Breast epithelium (tissue), 4 donors: ENCODE results near the gene NIBAN1. TPM values are rescaled to one million over a fixed set of nuclear protein-coding genes. Genes with fewer than 3 reads are reported as not detected.
"Not testable (repeated sequence)": the region's sequence is repeated elsewhere in the genome, so short reads cannot be mapped to it uniquely, and the experiment has no call there.

Experiments used
- DNase-seq, 2 donors: peaks; one replicate each; pipeline ENCODE4 v3.0.0-alpha.2; 2019; ENCODE audit warnings: low spot score in 2 of 2
- H3K27ac ChIP-seq, 2 donors: fragments of 200-600 bp; sonication (generic) in 1 of 2; one replicate each; pipeline ENCODE4 v1.5.1; 2016 to 2019; ENCODE audit warnings: mild to moderate bottlenecking in 1 of 2
- H3K27me3 ChIP-seq, 2 donors: fragments of 200-600 bp; sonication (generic) in 1 of 2; one replicate each; pipeline versions ENCODE4 v1.5.1 to v1.6.0; 2017 to 2019; ENCODE audit warnings: control low read depth in 1 of 2, mild to moderate bottlenecking in 1 of 2
- H3K36me3 ChIP-seq: fragments of 200-600 bp; one replicate; pipeline ENCODE4 v1.5.1; 2019
- H3K4me1 ChIP-seq, 2 donors: fragments of 200-600 bp; sonication (generic); one replicate each; pipeline ENCODE4 v1.5.1; 2016 to 2019; ENCODE audit warnings: control low read depth in 1 of 2
- H3K4me3 ChIP-seq, 3 donors: fragments of 200-600 bp; sonication (generic); 1 replicate in 2 of 3; 2 replicates in 1 of 3; pipeline ENCODE4 v1.5.1; 2016 to 2019; ENCODE audit warnings: mild to moderate bottlenecking in 3 of 3, moderate library complexity in 2 of 3
- H3K9me3 ChIP-seq, 2 donors: fragments of 200-600 bp; sonication (generic) in 1 of 2; one replicate each; pipeline ENCODE4 v1.5.1; 2016 to 2019; ENCODE audit warnings: control low read depth in 1 of 2
- CTCF ChIP-seq, 3 donors: fragments of 450-650 bp; IDR thresholded peaks; one replicate each; pipeline ENCODE4 v1.5.1; 2016 to 2017; ENCODE audit warnings: antibody characterized with exemption in 3 of 3, mild to moderate bottlenecking in 3 of 3, moderate library complexity in 3 of 3
- POLR2A ChIP-seq: fragments of 450-650 bp; IDR thresholded peaks from one replicate; pipeline ENCODE4 v1.6.1; 2016; ENCODE audit warnings: antibody characterized with exemption, mild to moderate bottlenecking, moderate library complexity
- POLR2AphosphoS5 ChIP-seq, 3 donors: sonication (generic); formaldehyde crosslinking; IDR thresholded peaks; one replicate each; pipeline ENCODE4 v1.6.1; 2017; ENCODE audit warnings: antibody characterized with exemption in 3 of 3
- intact Hi-C: fragments of 100-400 bp; cut with DNase I; formaldehyde crosslinking; loops from one replicate; pipeline ENCODE4 v1.15.1; 2023; ENCODE audit warnings: low total_unique reads
- total RNA-seq, 3 donors: library from RNA; depleted of rRNA; stranded (reverse); fragments of >200 nt; gene quantifications; one replicate each; pipeline ENCODE4 v1.1.0, GENCODE V29; 2016

The NIBAN1 gene
- total RNA-seq, 3 donors from 2014 or later, result 11.7 to 44.2 (median 34.7) TPM

DNA sequence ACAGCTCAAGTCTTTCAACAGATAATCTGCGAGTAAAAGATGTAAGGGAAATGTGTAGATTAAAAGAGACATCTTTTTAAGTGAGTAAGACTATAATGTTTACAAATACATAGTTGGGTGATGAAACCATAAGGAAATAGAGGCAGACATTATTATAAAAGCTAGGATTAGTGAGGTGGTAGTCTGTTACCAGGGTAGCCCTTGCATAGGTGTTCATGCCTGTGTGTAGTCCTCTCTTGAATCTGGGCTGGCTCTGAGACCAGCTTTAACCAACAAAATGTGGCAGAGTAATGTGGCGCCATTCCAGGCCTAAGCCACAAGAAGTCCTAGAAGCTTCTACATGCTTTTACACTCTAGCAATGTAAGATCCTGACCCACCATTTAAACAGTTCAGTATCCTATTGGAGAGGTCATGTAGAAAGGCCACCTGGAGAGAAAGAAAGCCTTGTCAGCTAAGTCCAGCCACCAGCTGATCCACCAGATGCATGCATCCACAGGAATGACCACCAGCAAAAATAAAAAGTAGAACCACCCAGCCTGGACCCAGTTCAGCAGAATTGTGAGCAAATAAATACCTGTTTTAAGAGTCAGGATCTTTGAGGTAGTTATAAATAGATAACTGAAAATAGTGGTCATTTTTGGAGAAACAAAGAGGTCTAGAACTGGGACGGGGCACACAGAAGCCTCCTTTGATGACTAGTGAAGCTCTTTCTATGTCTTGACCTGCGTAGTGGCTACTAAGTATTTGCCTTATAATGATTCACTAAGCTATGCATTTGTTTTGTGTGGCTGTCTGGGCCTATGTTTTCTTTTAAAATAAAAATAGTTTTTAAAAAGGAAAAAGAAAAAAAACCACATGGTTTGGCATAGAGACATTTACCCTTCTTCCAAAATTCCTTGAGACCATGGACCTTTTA is 8.1 kb downstream of the NIBAN1 start:
- H3K36me3 ChIP-seq, result no peaks in the 10 kb centered on the region
- no peaks in the 10 kb centered on the region for H3K4me1 ChIP-seq
- no peak for DNase-seq
- TF ChIP-seq CTCF (IDR thresholded peaks at IDR 0.05), result no peak
- TF ChIP-seq POLR2A, result no peak
- TF ChIP-seq POLR2AphosphoS5 (IDR thresholded peaks at IDR 0.05), result no peak
- intact Hi-C loops, result no loop called here
- no peaks in the 10 kb centered on the region for H3K9me3 ChIP-seq
- H3K4me3 ChIP-seq, result no peak overlapping the region
- H3K27ac ChIP-seq, result no peak overlapping the region
- H3K27me3 ChIP-seq, result no peaks in the 10 kb centered on the region

DNA sequence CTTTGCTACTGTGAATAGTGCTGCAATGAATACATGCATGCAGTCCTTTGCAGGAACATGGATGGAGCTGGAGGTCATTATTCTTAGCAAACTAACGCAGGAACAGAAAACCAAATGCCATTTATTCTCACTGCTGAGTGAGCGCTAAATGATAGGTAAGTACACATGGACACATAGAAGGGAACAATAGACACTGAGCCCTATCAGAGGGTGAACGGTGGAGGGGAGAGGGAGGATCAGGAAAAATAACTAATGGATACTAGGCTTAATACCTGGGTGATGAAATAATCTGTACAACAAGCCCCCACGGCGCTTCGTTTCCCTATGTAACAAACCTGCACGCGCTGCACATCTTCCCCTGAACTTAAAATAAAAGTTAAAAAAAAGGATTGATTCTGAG is 8.9 kb downstream of the NIBAN1 start:
- no peaks in the 10 kb centered on the region for H3K27me3 ChIP-seq
- H3K36me3 ChIP-seq, result no peaks in the 10 kb centered on the region
- H3K4me1 ChIP-seq, result no peaks in the 10 kb centered on the region
- intact Hi-C loops, result no loop called here
- TF ChIP-seq POLR2AphosphoS5 (IDR thresholded peaks at IDR 0.05) (no peak), POLR2A (no peak), CTCF (IDR thresholded peaks at IDR 0.05) (no peak)
- H3K27ac ChIP-seq, result no peak overlapping the region
- no peak for DNase-seq
- no peak overlapping the region for H3K4me3 ChIP-seq
- no peaks in the 10 kb centered on the region for H3K9me3 ChIP-seq

DNA sequence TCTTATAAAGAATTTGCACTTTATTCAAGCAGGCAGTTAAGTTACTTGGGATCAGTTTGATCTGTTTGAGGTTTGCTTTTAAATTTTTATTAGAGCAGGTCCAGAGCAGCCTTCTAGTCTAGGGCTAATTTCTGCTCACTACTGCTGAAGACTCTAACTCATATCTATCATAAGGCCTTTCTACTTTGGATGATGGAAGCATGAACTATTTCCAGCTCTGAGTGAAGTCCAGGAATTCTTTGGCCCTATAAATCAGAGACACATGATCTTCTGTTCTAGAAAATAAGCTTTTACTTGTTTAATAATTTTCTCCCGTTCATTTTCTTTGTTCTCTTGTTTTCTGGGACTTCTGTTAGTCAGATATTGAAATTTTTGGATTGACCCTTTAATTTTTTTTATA is 14.7 kb downstream of the NIBAN1 start:
- Histone ChIP-seq H3K27me3 (no peaks in the 10 kb centered on the region), H3K4me1 (no peaks in the 10 kb centered on the region), H3K4me3 (no peak overlapping the region), H3K9me3 (no peaks in the 10 kb centered on the region), H3K36me3 (no peaks in the 10 kb centered on the region), H3K27ac (no peak overlapping the region)
- intact Hi-C loops, result no loop called here
- TF ChIP-seq POLR2A, result no peak
- TF ChIP-seq CTCF (IDR thresholded peaks at IDR 0.05), result no peak
- TF ChIP-seq POLR2AphosphoS5 (IDR thresholded peaks at IDR 0.05), result no peak
- DNase-seq, result no peak

GRCh38 chr1:184958554-184959353 is 15.6 kb downstream of the NIBAN1 start:
- Histone ChIP-seq H3K4me1 (peaks cover 0 to 5% of the 10 kb centered on the region in 2 donors), H3K36me3 (no peaks in the 10 kb centered on the region), H3K4me3 (no peak overlapping the region), H3K27me3 (no peaks in the 10 kb centered on the region), H3K27ac (no peak overlapping the region), H3K9me3 (no peaks in the 10 kb centered on the region)
- intact Hi-C loops, result no loop called here
- no peak for DNase-seq
- no peak for TF ChIP-seq POLR2AphosphoS5 (IDR thresholded peaks at IDR 0.05)
- TF ChIP-seq POLR2A, result no peak
- TF ChIP-seq CTCF (IDR thresholded peaks at IDR 0.05), result no peak

GRCh38 chr1:184957901-184958300 is 16.4 kb downstream of the NIBAN1 start:
- intact Hi-C loops, H3K9me3 ChIP-seq, H3K27ac ChIP-seq, H3K27me3 ChIP-seq, DNase-seq, H3K4me1 ChIP-seq, H3K4me3 ChIP-seq, H3K36me3 ChIP-seq: not testable (repeated sequence)
